Skeletal muscle cell (primary cell): ENCODE results near the gene ENKUR.

Experiments
- DNase-seq: peaks from one replicate; pipeline ENCODE4 v3.0.0-alpha.2; 2010; ENCODE audit warnings: low read depth
- H3K4me3 ChIP-seq: 2 replicates; pipeline ENCODE4 v1.5.1; 2011; ENCODE audit warnings: low read depth, mild to moderate bottlenecking, control low read depth, low read length, moderate library complexity

ENKUR gene, protein sequence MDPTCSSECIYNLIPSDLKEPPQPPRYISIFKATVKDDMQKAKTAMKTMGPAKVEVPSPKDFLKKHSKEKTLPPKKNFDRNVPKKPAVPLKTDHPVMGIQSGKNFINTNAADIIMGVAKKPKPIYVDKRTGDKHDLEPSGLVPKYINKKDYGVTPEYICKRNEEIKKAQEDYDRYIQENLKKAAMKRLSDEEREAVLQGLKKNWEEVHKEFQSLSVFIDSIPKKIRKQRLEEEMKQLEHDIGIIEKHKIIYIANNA

DNA sequence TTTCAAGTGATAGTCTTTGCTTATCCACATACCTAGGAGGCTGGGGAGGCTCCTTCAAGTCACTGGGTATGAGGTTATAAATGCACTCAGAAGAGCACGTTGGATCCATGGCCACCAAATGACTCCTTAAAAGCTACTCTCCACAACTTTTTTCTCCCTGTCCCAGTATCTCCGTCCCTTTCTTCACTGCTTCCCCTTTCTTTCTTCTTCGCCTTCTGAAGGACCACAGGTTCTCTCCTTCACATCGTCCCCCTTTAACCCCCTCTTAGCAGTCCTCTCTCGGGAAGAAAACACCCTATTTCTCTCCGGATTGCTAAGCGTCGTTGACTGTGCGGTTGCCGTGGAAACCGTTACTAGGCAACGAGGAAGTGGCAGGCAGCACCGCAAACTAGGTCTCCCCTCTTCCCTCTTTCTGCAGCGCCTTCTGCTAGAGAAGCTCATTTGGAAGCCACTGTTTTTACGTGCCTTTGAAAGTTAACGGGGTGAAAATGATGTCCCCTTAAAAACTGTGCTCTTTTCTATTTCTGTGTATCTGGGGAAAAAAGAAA, at the start of gene ENKUR:
TSS of gene ENKUR (minus strand) at position 331 of the 548 bp plus-strand sequence. CDS start at position 109, 222 bp downstream.
- peak within 1 kb of the TSS; percentile 74 for H3K4me3 ChIP-seq
- peak; percentile 77 for DNase-seq

DNA sequence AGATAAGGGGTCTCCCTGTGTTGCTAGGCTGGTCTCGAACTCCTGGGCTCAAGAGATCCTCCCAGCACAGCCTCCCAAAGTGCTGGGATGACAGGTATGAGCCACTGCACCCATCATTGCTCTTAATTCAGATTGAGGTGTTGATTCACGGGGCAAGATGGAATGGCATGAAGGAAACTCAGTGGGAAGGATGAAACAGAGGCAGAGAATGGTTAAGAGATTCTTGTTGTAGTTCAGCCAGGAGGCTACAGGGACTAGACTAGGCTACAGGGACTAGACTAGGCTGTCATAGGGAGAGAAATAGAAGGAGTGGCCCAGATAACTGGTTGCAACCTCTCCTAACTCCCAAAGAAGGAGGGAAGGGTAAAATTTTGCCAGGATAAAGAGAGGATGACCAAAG, 48.4 kb upstream of the ENKUR start:
- DNase-seq = no peak
- H3K4me3 ChIP-seq = no peak overlapping the region

DNA sequence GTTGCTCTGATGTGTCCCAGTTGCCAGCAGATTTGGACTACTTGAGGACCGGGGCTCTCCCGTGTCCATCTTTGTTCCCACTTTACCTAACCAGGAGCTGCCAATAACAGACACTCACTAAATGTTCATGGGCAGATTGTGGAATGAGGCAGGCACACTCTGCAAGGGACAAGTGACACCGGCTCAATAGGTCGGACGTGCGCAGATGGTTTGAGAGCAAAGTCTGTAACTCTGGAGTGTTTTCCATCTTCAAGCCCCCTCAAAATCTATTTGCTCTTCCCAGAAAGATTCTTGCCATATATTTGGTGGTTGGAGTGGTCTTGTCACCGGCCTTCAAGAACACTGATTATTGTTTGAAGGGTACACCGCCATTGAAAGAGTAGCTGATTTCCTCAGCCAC, 47.7 kb upstream of the ENKUR start:
- no peak for DNase-seq
- no peak overlapping the region for H3K4me3 ChIP-seq

DNA sequence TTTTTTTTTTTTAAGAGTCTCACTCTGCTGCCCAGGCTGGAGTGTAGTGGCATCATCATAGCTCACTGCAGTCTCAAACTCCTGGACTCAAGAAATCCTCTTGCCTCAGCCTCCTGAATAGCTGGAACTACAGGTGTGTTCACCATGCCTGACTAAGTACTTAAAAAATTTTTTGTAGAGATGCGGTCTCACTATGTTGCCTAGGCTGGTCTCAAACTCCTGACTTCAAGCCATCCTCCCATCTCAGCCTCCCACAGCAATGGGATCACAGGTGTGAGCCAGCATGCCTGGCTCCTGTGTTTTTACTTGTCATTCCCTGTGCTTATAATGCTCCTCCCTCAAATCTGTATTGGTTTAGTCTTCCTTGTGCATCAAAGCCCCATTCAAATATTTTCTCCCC, 47.2 kb upstream of the ENKUR start:
- no peak for DNase-seq
- no peak overlapping the region for H3K4me3 ChIP-seq

DNA sequence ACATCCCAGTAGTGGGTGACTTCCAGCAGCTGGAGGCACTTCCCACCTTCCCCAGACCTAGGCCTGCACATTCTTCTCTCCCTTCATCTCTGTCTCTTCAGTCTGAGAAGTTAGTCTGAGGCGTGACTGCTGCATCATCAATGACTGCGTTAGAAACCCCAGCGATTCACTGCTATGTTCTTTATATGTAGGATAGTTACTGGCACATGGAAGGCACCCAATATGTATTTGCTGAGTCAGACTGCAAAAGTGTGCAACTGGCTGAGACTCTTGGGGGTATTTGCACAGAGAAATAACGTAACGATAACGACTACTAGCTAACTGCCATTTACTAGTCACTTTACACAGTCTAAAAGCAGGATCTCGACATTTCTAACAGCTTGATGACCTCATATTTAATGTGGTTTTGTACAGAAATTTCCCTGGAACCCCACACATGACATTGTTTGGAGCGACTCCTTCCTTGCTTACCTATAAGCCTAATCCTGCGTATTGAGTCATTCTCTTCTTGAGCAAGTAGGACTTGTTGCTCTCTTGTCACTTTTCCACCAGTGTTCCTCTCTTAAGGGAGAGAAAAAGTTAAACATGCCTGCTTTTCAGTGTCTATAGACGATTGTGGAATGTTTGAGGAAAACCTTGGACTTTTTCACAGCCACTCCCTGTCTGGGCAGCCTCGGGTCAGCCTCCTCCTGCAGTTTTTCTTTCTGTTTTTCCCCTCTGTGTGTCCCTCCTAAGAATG, 45.9 kb upstream of the ENKUR start:
- H3K4me3 ChIP-seq = no peak overlapping the region
- no peak for DNase-seq

DNA sequence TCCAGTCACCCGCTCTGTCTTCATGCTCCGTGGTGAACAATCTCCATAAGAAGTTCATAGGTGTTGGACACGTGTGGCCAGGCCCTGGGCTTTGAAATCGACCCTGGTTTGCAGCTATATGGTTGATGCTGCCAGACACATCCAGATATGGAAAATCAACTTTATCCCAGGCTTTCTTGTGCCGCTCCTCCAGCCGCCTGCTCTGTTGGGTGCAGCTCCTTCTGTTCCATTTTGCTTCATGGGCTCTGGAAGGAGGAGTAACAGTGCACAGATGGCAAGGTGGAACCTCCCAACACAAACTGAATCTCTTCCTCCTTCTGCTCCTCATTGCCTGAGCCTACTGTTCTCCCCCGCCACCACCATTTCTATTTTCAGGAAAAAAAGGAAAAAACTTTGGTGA, 45.2 kb upstream of the ENKUR start:
- no peak overlapping the region for H3K4me3 ChIP-seq
- DNase-seq = no peak

DNA sequence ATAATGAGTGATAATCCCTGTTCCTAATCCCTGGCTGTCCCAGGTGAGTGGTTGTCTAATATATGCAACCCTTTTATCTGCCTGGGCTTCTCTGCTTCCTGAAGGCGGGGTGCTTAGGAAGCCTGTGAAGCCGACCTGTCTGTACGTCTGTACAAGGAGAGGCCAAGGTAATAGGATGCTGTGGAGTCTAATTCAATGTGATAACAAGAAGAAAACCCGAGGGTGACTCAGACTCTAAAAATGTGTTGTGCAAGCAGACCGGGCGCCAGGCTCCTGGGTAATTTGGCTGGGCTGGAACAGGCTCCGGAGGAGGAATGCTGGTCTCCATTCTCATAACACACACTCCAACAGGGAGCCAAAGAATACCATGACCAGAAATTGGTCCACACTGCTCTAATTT, 44.0 kb upstream of the ENKUR start:
- no peak overlapping the region for H3K4me3 ChIP-seq
- peak; percentile 64 for DNase-seq

DNA sequence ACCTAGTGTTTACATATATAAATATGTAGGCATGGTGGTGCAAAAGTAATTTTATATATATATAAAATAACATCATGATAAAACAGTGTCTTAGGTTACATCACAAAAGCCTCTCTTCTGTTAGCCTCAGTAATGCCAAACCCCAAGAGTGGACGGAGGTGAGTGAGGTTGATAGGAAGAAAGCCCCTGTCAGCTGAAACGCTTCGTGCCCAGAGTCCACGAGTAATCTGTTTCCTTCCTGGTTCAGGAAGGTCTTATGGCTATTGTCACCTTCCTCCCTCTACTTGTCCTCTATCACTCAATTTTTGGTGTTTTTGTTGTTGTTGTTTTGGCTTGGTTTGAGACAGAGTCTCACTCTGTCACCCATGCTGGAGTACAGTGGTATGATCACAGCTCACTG, 41.9 kb upstream of the ENKUR start:
- no peak overlapping the region for H3K4me3 ChIP-seq
- no peak for DNase-seq

DNA sequence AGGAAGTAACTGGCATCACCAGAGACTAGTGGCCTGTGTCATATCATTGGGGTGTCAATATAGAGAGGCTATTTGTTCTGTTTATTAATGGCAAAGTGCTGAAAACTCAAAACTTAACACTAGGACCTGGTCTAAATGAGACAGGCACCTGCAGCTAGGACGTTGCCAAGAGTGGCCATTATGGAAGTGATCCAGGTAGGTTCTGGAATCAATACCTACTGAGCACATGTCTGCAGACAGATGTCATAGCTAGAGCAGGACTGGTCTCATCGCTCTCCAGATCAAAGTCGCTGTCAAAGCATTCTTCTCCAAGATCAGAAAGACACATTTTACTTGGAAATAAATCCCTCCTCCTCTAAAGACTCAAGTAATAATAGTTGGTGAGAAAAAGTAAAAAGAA, 40.8 kb upstream of the ENKUR start:
- H3K4me3 ChIP-seq = no peak overlapping the region
- no peak for DNase-seq

DNA sequence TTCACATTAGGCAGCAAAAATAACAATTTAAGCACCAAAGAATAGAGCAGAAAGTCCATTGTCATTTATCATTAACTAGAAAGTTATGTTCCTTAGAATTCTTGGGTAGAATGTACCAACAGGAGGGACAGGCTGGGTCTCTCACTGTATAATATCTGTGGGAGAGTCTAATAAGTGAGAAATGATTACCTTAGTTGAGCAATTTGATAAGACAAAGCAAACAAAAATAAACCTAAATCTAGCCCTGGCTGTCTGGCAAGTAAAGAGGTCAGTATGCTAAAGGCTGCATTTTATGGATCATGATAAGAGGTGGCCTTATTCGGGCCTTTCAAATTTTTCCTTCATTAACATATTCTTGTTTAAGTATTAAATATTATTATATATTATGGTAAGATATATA, 36.1 kb upstream of the ENKUR start:
- no peak overlapping the region for H3K4me3 ChIP-seq
- no peak for DNase-seq

DNA sequence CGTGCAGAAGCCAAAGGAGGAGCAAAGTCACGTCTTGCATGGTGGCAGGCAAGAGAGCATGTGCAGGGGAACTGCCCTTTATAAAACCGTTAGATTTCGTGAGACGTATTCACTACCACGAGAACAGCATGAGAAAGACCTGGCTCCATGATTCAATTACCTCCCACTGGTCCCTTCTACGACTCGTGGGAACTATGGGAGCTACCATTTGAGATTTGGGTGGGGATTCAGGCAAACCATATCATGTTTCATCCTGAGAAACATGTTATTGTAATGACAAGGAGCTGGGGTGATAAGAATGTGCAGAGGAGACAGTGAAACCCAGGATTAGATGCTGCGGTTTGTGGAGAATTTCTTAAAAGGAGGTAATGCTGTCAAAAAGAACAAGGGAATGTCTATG, 34.4 kb upstream of the ENKUR start:
- no peak for DNase-seq
- H3K4me3 ChIP-seq = no peak overlapping the region

DNA sequence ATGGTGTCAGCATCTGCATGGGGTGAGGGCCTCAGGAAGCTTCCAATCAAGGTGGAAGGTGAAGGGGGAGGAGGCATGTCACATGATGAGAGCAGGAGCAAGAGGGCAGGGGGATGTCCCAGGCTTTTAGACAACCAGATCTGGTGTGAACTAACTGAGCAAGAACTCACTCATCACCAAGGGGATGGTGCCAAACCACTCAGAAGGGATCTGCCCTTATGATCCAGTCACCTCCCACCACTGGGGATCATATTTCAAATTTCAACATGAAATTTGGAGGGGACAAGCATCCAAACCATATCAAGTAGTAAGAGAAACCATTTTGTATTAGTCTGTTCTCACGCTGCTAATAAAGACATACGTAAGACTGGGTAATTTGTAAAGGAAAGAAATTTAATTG, 34.0 kb upstream of the ENKUR start:
- DNase-seq = no peak
- H3K4me3 ChIP-seq = no peak overlapping the region

DNA sequence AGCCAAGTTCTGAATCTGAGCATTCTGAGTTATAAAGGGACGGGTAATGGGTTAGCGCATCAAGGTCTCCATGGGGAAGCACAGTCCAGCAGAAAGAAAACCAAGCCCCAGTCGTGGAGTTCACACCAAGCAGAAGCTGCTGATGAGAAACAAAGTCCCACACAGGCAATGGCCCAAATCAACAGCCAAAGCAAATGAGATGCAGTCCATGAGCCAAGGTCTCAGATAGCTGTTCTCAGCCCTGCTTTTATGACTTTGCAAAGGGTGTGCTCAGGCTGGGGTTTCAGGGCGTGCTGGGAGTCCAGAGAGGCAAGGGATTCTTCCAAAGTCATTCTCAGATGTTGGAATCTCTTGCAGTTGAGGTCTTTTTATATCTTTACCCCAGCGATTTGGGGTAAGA, 32.5 kb upstream of the ENKUR start:
- H3K4me3 ChIP-seq = no peak overlapping the region
- DNase-seq = no peak

DNA sequence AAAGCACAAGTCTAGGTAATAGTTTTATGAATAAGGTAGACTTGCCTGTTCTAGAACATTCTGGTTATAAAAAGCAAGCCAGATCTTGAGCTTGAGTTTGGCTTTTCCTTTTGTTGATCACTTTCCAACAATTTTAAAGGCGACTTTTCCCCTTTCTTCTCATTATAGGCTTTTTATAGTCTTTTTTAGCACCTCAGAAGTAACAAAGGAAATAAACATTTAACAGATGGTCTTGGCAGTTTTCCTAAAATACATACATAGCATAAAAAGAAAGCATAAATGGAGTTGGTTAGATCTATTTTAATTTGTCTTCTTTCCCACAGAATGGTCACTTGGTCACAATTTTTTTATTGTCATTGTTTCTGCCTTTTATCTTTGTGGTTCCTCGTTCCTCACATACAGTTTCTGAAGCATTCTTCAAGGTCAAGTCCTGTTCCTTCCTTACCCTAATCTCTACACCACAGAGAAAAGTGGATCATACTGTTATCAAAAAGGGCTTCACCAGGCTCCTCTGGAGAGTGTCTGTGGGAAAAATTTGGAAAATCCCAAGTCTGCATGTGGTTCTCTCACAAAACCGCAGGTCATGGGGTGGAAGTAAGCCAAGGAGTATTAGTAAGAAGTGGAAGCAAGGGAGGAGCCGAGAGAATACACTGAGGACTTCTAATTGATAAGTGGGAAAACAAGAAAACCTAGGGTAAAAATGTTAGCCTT, 31.8 kb upstream of the ENKUR start:
- no peak for DNase-seq
- H3K4me3 ChIP-seq = no peak overlapping the region

DNA sequence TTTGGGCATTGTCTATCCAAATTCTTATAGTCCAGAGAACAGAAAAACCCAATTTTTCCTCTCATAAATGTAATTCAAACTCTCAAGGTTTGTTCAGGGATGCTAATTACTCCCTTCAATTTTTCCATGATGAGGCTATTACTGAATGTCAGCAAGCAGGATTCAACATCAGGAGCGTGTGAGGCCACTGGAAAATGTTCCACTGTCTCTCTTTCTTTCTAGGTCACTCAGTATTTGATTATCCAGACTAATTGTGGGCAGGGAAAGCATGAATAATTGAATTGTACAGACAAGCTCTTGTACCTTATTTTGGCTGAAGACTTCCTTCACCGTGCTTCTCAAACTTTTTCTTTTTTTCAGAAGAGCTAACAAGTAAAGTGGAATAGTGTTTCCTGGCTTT, 31.1 kb upstream of the ENKUR start:
- DNase-seq = no peak
- H3K4me3 ChIP-seq = no peak overlapping the region

DNA sequence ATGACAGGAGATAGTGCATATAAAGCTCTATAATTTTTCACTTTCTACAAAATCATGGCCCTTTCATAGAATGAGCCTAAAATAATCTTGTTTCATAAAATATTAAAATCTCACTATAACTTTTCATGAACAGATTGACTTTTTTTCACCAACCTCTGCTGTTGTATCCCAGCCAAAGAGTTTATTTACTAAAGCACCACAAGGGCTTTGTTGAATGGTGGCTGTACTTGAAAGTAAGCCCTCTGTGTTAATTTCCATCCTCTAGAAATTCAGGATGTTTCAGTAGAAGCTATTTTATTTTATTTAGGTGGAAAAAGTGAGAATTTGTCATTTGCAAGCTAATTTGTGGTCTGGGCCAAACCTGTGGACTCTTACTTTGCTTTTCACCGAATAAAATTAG, 30.7 kb upstream of the ENKUR start:
- no peak overlapping the region for H3K4me3 ChIP-seq
- no peak for DNase-seq

DNA sequence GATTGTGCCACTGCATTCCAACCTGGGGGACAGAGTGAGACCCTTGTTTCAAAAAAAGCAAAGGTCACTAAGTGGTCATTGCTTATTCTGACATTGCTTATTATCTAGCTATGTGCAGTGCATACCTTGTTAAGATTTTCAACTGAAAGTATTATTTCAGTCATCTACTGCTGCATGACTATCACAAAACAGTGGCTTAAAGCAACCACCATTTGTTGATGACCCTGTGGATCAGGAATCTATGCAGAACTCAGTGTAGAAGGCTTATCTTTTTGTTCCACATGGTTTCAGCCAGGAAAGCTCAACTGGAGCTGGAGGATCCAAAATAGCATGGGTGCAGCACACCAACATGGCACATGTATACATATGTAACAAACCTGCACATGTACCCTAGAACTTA, 23.6 kb upstream of the ENKUR start:
- H3K4me3 ChIP-seq = no peak overlapping the region
- DNase-seq = no peak

DNA sequence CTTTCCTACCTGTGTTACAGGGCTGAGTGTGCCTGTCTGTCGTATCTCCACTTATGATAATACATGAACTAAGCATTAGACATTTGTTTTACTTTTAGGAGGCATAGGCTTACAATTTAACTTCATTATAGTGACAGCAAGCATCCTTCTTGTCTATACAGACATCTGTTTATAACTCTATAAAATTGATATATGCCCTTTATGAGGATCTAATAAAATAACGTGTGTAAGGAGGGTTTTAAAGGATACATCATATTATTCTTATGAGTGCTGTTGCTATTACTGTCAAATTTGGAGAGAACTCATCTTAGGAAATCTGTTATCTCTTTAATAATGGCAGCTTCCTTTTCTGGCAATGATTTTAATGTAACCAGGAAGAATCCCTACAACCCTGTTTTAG, 22.4 kb upstream of the ENKUR start:
- DNase-seq = no peak
- no peak overlapping the region for H3K4me3 ChIP-seq

DNA sequence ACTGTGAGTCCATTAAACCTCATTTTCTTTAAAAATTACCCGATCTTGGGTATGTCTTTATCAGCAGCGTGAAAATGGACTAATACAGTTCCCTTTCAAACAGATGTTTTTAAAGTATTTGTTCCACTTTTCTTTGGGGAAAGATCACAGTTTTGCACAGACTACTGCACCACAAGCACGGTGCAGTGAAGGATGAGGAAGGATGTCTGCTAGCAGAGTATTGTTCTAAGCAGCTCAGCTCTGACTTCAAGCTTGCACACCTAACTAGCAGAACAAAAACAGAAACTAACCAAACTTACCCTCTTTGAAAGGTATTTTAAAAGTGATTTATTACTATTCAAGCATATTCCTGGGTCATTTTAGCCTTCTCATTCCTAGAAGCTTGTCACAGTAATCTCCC, 20.4 kb upstream of the ENKUR start:
- no peak for DNase-seq
- no peak overlapping the region for H3K4me3 ChIP-seq

DNA sequence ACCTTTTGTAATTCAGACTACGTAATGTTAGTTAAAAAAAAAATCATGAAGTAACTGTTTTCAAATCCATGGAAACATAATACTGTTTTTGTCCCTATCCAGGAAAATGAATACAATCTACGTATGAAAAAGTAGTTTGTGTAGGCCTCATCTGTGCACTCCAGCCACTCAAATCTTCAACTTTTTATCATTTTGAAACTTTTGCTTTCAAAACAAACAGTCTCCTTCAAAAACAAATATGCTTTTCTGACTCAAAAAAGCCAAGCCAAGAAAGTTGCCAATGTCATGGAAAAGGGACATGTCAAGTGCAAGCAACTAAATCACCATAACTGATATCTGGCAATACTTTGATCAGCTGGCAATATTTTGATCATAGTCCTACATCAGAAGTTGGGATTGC, 13.6 kb upstream of the ENKUR start:
- no peak for DNase-seq
- no peak overlapping the region for H3K4me3 ChIP-seq

DNA sequence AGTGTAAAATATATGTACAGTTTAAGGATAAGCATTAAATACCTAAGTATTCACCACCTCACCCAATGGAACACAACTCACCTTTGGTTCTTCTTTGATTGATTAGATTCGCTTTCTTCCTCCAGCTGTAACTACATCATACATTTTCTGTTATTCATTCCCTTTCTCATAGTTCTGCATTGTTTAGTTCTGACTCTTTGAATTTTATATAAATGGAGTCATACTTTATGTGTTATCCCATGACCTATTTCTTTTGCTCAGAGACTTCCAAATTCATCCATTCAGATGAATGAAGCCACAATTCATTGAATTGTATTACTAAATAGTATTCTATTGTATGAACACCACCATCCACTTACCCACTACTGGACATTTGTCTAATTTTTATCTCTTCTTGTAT, 12.8 kb upstream of the ENKUR start:
- no peak for DNase-seq

More for the DNA sequence above, 12.8 kb upstream of the ENKUR start:
- H3K4me3 ChIP-seq = no peak overlapping the region
